Stimulated activated CD8-positive, alpha-beta memory T cell treated with anti-CD3 and anti-CD28 coated beads, Interleukin-7, amount 100 ng/mL, for 4 hours (primary cell): ENCODE results near the gene ZNF622.

Source experiments
- DNase-seq, 2 donors: peaks; one replicate each; pipeline ENCODE4 v3.0.0-alpha.2; 2020; ENCODE audit warnings: low read depth in 2 of 2

ZNF622 gene

GRCh38 chr5:16465544-16466432 lies at the start of gene ZNF622:
Gene ZNF622, minus strand, starts transcription at chr5:16465800. Its CDS starts 135 bp downstream, at chr5:16465665.
- DNase-seq = peak; percentile 74 to 84

- DNase-seq = no peak
These were observed 44.5 kb upstream of the ZNF622 start for GRCh38 chr5:16510098-16510497.

GRCh38 chr5:16508730-16509531 lies 43.3 kb upstream of the ZNF622 start:
- DNase-seq = no peak

GRCh38 chr5:16507716-16508115 lies 42.1 kb upstream of the ZNF622 start:
- no peak for DNase-seq

- DNase-seq = no peak
These were observed 40.3 kb upstream of the ZNF622 start for GRCh38 chr5:16505904-16506303.

GRCh38 chr5:16505140-16505891 lies 39.7 kb upstream of the ZNF622 start:
- DNase-seq = no peak

- DNase-seq = no peak
These were observed 39.0 kb upstream of the ZNF622 start for GRCh38 chr5:16504571-16504970.

- DNase-seq = no peak
These were observed 37.3 kb upstream of the ZNF622 start for GRCh38 chr5:16502866-16503265.

- no peak for DNase-seq
These were observed 34.4 kb upstream of the ZNF622 start for GRCh38 chr5:16500024-16500423.

- DNase-seq = no peak
These were observed 31.9 kb upstream of the ZNF622 start for GRCh38 chr5:16497546-16497945.

GRCh38 chr5:16493261-16493660 lies 27.7 kb upstream of the ZNF622 start:
- DNase-seq = no peak

- DNase-seq = no peak
These were observed 27.0 kb upstream of the ZNF622 start for GRCh38 chr5:16492398-16493140.

- DNase-seq = no peak
These were observed 25.3 kb upstream of the ZNF622 start for GRCh38 chr5:16490911-16491310.

- no peak for DNase-seq
These were observed 23.8 kb upstream of the ZNF622 start for GRCh38 chr5:16489322-16489791.

- no peak for DNase-seq
These were observed 21.9 kb upstream of the ZNF622 start for GRCh38 chr5:16487456-16487855.

GRCh38 chr5:16486711-16487111 lies 21.1 kb upstream of the ZNF622 start:
- no peak for DNase-seq

GRCh38 chr5:16485656-16486055 lies 20.1 kb upstream of the ZNF622 start:
- DNase-seq = no peak

GRCh38 chr5:16484081-16484480 lies 18.5 kb upstream of the ZNF622 start:
- DNase-seq = no peak

GRCh38 chr5:16483361-16483760 lies 17.8 kb upstream of the ZNF622 start:
- DNase-seq = no peak

GRCh38 chr5:16482891-16483290 lies 17.3 kb upstream of the ZNF622 start:
- no peak for DNase-seq

- no peak for DNase-seq
These were observed 15.4 kb upstream of the ZNF622 start for GRCh38 chr5:16480821-16481538.
